HG03175 (cell line): ENCODE results near the gene MOB3B.
"Not testable (repeated sequence)": the region's sequence is repeated elsewhere in the genome, so short reads cannot be mapped to it uniquely, and the experiment has no call there.

Experiments used
- ATAC-seq: cut with Tn5 transposase; IDR thresholded peaks from one replicate; pipeline ENCODE4 v1.9.1; 2021; ENCODE audit warnings: mild to moderate bottlenecking, moderate library complexity; ENCODE audit not compliant: unreplicated experiment

Gene MOB3B

DNA sequence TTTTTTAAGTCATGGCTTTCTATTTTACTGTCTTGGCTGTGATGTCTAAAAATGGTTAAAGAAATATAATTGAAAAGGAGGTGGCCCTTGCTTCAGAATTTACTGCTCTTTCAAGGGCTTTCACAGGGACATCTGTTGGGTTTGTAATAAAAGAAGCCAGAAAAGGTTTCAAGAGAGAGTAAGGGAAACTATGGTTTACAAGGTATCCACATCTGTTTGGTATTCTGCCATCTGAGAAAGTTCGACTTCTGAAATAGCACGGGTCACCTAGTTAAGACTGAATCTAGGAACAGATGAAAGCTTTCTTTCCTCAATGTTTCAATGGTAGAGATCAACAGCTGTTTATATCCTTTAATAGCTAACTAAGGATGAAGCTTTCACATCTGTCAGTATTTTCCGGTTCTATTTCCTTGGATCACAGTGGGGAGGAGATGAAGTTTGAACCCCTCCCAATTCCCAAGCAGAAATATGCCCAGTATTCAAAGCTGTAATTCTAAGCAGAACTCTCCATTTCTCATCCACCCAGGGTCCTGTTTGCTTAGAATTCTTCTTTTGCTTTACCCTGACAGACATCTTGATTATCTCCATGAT lies 78.3 kb downstream of the MOB3B start:
- no peak for ATAC-seq

DNA sequence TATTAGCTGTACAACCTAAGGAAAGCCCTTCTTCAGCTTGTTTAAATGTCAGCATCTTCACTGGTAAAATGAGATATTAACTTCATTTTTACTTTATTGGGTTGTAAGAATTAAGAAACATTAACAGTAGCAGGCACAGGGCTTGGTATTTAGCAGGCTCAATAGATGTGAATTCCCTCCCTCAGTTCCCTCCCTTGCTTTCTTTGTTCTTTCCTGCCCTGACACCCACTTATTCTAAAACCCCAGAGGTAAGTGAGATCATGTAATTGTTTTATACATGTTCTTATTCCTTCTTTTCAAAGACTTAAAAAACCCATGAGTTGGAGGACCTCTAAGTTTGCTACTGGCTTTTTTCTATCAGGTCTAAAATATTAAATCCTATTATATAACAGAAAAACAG lies 78.9 kb downstream of the MOB3B start:
- no peak for ATAC-seq

DNA sequence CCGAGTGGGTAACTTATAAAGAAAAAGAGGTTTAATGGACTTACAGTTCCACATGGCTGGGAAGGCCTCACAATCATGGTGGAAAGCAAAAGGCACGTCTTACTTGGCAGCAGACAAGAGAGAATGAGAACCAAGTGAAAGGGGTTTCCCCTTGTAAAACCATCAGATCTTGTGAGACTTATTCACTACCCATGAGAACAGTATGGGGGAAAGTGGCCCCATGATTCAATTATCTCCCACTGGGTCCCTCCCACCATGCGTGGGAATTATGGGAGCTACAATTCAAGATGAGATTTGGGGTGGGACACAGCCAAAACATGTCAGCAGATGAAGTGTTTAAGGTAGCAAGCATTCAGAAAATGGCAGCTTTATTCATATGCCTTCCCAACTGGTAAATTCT lies 81.3 kb downstream of the MOB3B start:
- ATAC-seq = not testable (repeated sequence)

DNA sequence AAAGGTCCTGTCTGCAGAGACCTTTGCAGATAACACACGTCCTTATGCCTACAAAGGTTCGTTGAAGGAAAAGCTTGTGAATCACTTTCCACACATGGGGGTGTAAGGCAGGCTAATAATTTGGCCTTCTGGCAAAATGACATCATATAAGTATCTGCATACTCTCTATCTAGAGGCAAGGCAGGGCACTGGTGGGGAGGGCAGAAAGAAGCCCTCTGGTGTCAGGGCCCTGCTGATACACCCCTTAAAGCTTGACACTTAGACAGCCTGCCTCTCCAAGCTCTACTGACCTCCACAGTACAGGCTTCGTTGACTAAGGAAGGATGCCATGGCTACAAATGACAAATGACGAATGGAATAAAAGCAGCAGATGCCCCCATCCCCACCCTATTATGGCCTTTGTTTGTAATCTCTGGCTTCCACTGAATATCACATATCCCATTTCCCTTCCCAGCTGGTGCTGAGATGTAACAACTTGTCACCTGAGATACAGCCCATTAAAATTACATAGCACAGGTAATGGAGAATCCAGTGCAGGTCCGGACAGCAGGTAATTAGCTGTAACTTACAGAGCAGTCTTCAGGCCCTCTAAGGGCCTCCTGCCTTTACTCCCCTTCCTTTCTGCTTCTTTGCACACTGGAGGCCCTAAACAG lies 82.5 kb downstream of the MOB3B start:
- ATAC-seq = no peak

DNA sequence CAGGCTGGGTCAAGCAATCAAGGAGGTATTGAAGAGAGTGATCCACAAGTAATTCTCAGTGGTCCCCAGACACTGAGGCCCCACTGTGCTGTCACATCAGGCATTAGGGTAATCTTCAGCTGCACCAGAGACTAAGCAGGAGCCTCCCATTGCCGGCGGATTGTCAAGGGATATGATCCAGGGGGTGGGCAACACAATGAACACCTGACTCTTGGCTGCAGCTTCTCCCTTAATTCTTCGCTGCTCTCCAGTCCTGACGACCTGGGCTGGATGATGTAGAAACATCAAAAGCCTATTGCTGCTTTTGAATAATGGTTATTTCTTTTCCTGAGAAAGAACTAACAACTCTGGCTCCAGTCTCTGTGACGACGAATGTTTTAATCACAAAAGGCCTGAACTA lies 83.9 kb downstream of the MOB3B start:
- ATAC-seq = no peak

DNA sequence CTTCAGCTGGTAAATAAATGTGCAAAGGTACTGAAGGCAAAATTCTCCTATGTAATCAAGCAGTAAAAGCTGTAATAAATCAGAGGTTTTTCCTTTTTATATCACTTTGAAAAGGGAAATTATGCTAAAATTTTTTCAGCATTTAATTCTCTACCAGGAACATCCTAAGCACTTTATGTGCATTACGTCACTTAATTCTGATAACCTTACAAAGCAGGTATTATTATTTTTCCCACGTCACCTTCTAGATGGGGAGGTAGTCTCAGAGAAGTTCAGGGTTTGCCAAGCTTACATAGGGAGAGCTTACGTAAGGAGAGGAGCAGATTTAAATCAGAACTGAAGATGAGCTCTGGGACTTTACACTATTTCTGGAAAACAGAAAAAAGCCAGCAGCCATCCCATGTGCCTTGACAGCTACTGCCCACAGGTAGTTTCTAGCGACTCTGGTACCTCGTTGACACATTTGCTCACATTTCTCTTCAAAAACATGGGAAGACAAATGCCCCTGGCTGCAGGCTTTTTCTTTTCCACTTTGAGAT lies 84.5 kb downstream of the MOB3B start:
- ATAC-seq = no peak

DNA sequence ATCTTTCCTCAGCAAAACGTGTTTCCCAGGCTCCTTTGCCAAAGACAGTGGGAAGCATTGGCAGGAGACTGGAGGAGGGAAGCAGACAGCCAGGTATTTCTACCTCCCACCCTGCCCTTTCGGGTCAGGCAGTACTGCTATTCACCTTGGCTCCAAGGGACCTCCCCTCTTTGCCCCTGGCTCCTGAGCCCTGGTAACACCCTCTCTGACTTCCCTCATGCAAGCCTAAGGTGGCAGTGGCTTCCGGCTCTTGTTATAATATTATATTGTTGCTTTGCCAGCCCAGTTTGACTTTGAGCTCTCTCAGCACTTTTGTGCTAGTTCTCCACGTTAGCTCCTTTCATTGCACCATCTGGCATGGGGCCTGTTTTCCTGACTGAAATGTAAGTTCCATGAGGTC lies 87.2 kb downstream of the MOB3B start:
- ATAC-seq = no peak

DNA sequence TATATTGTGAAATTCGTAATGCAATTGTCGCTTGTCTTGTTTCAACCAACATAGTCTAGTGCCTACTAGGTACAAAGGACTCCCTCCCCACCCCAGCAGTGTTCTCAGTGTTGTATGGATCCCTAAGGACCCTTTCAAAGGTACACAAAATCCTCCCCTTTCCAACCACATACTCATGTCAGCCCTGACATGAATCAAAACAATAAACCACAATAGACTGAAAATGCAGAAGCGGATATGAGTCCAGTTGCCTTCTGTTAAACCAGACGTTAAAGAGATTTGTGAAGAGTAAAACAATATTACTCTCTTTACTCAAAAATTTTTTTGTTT lies 87.9 kb downstream of the MOB3B start:
- peak; percentile 89 for ATAC-seq

DNA sequence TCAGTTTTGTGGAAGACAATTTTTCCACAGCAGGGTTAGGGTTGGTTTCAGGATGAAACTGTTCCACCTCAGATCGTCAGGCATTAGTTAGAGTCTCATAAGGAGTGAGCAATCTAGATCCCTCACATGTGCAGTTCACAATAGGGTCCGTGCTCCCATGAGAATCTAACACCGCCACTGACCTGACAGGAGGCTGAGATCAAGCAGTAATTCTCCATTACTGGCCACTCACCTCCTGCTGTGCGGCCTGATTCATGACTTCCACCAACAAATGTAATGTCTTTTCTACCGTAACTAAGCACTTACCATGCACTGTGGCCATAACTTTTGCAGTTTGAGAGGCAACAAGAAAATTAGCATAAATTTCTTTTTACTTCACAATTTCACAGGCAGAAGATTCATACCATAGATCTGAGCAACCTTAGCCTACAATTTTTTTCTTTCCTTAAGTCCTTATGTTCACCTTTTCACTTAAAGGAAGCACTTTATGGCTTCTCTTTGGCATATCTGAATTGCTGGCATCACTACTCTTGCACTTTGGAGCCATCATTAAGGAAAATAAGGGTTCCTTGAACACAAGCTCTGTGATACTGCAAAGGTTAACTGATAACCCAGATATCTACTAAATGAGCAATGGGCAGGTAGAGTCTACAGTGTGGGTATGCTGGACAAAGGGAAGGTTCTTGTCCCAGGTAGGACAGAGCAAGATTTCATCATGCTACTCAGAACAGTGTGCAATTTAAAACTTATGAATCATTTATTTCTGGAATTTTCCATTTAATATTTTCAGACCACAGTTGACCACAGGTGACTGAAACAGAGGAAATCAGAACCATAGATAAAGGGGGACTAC lies 88.5 kb downstream of the MOB3B start:
- ATAC-seq = no peak

DNA sequence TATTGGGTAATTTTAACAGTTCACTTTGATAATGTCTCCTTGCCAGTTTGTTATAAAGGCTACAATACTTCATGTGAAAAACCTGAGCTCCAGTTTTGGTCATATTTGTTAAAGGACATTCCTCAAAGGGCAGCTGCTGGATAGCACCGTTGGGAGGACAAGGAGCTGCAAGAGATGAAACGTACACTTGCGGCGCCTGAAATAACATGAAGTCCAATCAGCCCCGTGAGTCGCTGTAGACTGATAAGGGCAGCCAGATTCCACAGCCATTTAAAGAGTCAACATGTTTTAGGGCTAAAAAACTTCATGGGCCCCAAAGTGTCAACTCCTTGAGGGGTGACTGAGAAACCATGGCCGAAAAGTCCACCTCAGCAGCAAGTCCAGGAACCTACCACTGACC lies 91.1 kb downstream of the MOB3B start:
- no peak for ATAC-seq

DNA sequence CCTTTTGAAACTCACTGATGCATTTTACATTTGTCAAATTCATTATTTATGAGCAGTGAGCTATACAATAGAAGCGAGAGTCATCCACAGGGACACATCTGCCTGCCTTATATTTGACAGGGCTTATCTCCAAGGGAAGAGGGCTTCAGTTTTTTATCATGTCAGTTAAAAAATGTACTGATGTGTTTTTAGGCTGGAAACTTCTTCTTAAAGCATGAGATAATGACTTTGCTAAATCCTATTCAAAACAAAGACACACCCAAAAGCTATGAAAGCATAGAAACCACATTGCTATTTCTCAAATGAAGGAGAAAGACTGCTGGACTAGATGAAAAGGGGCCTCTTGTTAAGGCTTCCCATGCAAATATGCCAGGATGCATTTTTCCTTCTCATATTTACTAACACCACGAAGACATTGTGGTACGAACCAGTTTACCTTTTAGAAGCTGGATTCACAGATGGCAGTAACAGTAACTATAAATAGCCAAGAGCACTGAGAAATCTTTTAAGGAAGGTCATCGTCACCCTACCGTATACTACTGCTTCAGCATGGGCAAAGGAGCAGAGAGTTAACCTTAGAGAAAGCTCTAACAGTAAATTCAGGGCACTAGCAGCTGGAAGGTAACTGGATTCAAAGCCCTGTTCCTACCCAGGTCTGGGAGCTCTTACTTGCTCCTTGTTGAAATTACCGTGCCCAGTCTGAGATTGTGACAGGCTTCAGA lies 91.8 kb downstream of the MOB3B start:
- no peak for ATAC-seq

DNA sequence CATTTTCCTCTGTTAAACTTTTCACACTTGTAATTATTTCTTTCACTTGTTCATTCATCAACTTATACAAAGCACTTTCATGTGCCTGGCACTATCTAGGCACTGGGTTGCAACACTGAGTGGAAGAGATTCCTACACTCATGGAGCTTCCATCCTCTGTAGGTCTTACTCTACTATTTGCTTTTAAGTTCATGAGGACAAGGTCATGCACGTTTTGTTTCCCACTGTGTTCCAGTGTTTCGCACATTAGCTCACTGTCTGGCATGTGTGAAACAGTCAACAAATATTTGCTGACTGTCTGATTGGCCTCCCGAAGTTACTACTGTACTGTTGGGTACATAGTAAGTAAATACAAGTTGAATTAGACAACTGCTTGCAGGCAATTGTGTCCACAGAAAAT lies 93.4 kb downstream of the MOB3B start:
- ATAC-seq = no peak

DNA sequence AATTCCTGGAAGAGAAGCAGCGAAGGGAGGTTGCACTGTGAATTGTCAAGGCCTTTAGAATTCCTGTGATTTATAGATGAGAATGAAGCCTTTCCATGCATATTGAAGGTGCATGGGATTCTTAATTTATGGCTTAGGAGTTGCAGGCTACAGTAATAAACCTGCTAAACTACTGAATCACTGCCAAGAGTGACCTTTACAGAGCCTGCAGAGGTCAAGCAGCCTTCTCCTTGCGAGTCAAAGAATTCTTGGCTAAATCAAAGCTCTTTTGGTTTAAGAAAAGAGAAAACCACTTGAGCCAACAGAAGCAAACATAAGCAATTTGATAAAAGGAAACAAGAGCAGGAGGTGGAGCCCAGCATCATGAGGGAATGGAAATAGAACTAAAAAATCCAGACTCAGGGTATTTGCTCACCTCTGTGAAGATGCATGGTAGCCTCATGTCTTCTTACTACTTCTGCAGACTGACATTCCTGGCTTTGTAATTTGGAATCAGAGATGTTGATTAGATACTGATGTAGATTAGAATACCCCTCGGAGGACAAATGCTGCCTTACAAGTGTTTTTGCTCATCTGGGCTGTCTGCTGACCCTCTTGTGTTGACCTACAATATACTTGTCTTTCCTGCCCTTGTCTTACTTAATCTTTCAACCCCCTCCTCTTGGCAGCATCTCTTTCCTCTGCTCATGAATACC lies 95.8 kb downstream of the MOB3B start:
- ATAC-seq = no peak

DNA sequence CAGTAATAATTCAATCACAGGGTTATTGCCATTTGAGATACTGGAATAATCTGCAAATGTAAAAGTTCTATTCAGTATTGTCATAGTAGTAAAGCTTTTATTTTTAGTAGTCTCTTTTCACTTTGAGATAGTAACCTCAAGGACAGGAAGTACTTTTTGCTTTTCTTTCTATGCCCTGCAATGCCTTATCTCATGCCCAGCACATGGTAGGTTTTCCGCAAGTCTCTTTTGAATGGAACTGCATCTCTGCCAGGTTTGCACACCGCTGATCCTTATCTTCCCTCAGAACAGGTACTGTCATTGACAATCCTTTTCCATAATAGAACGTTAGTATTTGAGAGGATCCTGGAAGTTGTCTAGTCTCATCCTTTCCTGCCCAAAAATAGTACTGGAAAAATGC lies 97.3 kb downstream of the MOB3B start:
- ATAC-seq = no peak

DNA sequence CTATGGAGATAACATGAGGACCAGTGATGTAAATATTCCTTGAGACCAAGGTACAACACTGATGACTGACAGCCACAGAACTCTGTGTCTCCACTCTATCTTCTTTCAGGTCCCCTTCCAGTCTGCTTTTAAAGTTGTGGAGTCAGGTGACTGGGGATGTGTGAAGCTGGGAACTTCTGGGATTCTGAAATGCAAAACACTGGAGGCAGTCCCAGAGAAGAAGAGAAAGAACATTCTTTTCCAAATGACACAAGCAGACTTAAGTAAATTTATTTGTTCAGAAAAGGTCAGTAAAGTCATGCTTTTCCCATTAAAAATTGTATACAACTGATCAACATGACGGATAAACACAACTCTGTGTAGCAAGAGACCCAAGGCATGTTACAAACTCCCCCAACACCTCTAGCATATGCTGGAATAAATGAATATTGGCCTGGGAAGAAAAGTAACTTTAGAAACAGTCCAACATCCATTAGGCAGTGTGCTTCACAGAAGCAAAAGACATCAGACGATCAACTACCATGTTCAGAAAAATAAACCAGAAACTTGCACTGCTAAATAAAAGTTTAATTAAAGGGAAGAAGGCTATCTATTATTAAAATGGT lies 98.0 kb downstream of the MOB3B start:
- ATAC-seq = no peak

DNA sequence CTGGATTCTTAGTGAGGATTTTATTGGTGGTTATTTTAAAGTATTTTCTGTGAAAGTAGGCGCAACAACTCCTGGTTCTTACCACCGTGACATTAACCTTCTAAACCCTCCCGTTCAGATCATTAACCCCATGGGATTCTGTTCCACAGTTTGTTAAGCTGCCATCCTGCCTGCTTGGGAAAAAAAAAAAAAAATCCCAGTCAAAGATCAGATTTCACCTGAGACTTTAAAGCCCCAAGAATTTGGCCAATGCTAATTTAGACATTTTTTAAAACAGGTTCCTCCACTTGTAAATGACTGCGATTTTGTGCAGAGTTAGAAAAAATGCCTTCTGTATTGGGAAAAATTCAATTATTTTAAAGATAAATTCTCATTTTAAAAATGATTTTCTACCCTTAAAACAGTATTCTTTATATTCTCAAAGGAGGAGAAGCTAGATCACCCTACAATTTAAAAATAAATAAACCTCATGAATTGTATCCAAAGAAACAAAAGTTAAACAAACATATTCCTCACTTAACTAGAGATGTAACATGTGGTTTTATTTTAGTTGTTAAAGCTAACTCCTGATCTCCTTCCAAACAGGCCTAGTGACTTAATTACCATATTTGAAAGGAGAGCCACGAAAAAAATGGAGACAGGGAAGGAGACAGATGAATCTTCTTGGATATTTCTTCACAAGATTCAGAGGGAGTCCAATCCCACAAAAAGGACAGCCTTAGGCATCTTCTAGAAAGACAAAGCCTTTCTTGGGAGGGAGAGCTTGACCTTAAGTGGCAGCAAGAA lies 98.7 kb downstream of the MOB3B start:
- no peak for ATAC-seq

DNA sequence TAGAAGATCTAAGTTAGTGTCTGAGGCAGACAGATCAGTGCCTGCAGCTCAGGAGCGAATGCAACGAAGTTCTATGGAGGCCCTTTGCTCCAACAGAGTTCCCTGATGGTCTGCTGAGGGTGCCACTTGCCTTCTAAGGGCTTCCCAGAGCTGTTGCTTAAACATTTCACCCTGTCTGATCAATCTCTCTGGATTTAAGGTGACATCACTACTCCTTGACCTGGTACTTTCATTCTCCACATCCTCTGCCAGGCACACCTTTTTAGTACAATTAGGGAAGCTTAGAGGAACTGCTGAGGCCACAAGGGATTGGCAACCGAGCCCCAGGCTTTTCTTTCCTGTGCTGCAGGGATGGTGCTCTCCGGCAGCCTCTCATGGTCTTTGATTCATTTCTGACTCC lies 99.7 kb downstream of the MOB3B start:
- no peak for ATAC-seq

DNA sequence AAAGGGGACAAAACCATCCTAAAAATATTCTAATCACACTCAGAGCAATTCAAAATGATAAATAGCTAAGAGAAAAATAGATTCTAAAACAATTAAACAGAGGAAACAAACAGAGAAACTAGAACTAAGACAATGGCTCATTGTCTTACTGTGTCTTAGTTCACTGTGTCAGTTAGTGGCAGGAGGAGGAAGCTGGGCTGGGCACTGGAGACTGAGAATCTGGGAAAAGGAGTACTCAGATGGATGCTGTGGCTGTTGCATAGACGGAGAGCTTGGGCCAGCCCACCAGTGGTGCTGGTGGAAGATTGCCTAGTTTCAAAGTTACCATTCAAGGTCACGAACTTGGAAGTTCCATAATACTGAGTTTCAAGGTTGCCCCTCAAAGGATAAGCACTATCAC lies 100.2 kb downstream of the MOB3B start:
- ATAC-seq = no peak

DNA sequence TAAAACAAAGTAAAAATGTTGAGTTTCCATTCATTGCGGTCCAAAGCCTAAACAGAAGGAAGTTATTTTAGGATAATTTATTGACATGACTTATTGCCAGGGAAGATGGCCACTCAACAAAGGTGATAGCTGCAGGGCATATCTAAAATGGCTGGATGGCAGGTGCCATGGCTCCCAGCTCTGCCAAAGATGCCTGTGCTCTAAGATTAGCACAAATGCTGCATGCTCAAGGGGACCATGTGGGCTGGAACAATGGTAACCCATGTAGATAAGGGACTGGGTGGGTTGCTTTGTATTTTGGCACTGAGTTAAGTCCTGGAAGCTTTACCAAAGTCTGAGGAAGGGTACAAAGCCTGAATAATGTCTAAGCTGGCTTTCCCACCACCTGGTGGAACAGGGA lies 101.1 kb downstream of the MOB3B start:
- no peak for ATAC-seq

DNA sequence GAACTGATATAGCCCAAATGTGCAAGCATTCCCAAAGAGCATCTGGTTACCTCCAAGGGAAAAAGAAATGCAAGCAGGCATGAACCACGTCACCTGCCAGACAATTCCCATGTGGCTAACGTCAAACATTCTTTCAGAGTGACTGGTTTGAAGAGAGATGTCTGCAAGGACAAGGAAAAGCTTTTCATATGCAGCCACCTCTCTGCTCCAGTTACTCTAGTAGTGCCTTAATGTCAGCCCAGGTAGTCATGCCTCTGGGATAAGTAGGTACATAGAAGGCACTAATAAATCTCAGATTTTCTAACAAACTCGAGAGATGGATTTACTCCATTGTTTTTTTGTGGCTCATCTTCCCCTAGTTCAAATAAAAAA lies 102.4 kb downstream of the MOB3B start:
- no peak for ATAC-seq
